K562 (cell line): ENCODE measurements around the gene KLK13.

Source experiments
- ARID3A ChIP-seq: IDR thresholded peaks from 2 replicates; pipeline ENCODE4 v1.6.1; 2012; ENCODE audit warnings: low read depth, low read length, improper control_type of control experiment, borderline replicate concordance
- CHAMP1 ChIP-seq: fragments of 450-650 bp; IDR thresholded peaks from 2 replicates; pipeline ENCODE4 v1.6.1; 2016; ENCODE audit warnings: mild to moderate bottlenecking
- E2F5 ChIP-seq: sonication (generic); formaldehyde crosslinking; IDR thresholded peaks from 2 replicates; pipeline ENCODE4 v1.8.0; 2022; ENCODE audit warnings: mild to moderate bottlenecking, missing genetic modification reagents
- GABPA ChIP-seq: fragments of 200-800 bp; sonication (Bioruptor generic); conservative IDR thresholded peaks from 2 replicates; pipeline ENCODE4 v1.6.1; 2016; ENCODE audit warnings: low read depth, missing genetic modification characterization, missing compliant biosample characterization
- HMG20A ChIP-seq: fragments of 450-650 bp; formaldehyde crosslinking; conservative IDR thresholded peaks from 2 replicates; pipeline ENCODE4 v1.4.0; 2020; ENCODE audit warnings: mild to moderate bottlenecking, mixed read lengths
- NFE2L1 ChIP-seq: fragments of 450-650 bp; IDR thresholded peaks from 2 replicates; pipeline ENCODE4 v1.6.1; 2016; ENCODE audit warnings: missing genetic modification characterization, low read depth, mild to moderate bottlenecking, missing compliant biosample characterization, moderate library complexity, borderline replicate concordance
- RBBP5 ChIP-seq: fragments of 200-600 bp; sonication (generic); IDR thresholded peaks from 2 replicates; pipeline ENCODE4 v1.6.1; 2012; ENCODE audit warnings: borderline replicate concordance, mild to moderate bottlenecking, low read length, control low read depth, inconsistent platforms; ENCODE audit not compliant: insufficient read depth, poor library complexity, severe bottlenecking
- SMC3 ChIP-seq: conservative IDR thresholded peaks from 2 replicates; pipeline ENCODE4 v1.6.1; 2011; ENCODE audit warnings: low read depth, low read length, improper control_type of control experiment; ENCODE audit not compliant: insufficient read depth
- TCF7L2 ChIP-seq: fragments of 150-350 bp; IDR thresholded peaks from 2 replicates; pipeline ENCODE4 v1.6.1; 2016; ENCODE audit warnings: low read depth, mild to moderate bottlenecking, low read length, moderate library complexity

- TF ChIP-seq SMC3 (no peak), GABPA (no peak), HMG20A (CRISPR knock-in tag) (no peak), TCF7L2 (no peak), NFE2L1 (tag) (no peak), RBBP5 (no peak), ARID3A (no peak), E2F5 (CRISPR knock-in tag) (no peak), CHAMP1 (no peak)
Measured at GRCh38 chr19:51071095-51071405, 6.2 kb upstream of the KLK13 start.
